GM13976 (cell line): ENCODE data around the gene HARS2.
"Not testable (repeated sequence)": the region's sequence is repeated elsewhere in the genome, so short reads cannot be mapped to it uniquely, and the experiment has no call there.

Experiments
- DNase-seq: peaks from one replicate; pipeline ENCODE4 v3.0.0; 2012; ENCODE audit warnings: low spot score
- in situ Hi-C: fragments of 300-500 bp; cut with MboI; formaldehyde crosslinking; loops from one replicate; pipeline ENCODE4 v1.12.0; 2022; ENCODE audit warnings: low sequenced_read_pairs, mixed read lengths, inconsistent platforms; ENCODE audit not compliant: unreplicated experiment
- TF ChIP-seq, protein P1 (sequence below): IDR thresholded peaks from 2 replicates; pipeline ENCODE4 v1.5.1; 2012; ENCODE audit warnings: borderline replicate concordance, mild to moderate bottlenecking; ENCODE audit not compliant: insufficient read depth; ENCODE audit errors: extremely low read depth, missing control alignments, control extremely low read depth

HARS2 gene

DNA sequence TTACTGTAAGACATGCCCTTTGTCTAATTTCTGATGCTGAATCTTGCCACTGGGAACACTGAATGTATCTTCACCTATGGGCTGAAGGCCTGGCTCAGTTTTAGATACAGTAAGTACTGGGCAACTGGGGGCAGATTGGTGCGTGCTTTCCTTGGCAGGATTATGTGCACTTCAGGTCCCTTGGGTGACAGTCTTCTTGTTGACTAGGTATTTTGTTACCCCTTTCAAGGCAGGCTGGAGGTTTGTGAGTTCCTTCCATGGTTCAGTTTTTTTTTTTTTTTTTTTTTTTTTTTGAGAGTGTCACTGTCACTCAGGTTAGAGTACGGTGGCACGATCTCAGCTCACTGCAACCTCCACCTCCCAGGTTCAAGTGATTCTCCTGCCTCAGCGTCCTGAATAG is 16.6 kb downstream of the HARS2 start:
- DNase-seq = no peak
- in situ Hi-C loops = loop anchor here (25.0 kb wide), 1 partner anchor 471 kb away; no protein-coding TSS in a partner anchor
- TF ChIP-seq, protein P1, sequence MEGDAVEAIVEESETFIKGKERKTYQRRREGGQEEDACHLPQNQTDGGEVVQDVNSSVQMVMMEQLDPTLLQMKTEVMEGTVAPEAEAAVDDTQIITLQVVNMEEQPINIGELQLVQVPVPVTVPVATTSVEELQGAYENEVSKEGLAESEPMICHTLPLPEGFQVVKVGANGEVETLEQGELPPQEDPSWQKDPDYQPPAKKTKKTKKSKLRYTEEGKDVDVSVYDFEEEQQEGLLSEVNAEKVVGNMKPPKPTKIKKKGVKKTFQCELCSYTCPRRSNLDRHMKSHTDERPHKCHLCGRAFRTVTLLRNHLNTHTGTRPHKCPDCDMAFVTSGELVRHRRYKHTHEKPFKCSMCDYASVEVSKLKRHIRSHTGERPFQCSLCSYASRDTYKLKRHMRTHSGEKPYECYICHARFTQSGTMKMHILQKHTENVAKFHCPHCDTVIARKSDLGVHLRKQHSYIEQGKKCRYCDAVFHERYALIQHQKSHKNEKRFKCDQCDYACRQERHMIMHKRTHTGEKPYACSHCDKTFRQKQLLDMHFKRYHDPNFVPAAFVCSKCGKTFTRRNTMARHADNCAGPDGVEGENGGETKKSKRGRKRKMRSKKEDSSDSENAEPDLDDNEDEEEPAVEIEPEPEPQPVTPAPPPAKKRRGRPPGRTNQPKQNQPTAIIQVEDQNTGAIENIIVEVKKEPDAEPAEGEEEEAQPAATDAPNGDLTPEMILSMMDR = no peak

GRCh38 chr5:140708787-140709186 is 17.5 kb downstream of the HARS2 start:
- in situ Hi-C loops = loop anchor here (25.0 kb wide), 1 partner anchor 471 kb away; no protein-coding TSS in a partner anchor
- not testable (repeated sequence) for DNase-seq

DNA sequence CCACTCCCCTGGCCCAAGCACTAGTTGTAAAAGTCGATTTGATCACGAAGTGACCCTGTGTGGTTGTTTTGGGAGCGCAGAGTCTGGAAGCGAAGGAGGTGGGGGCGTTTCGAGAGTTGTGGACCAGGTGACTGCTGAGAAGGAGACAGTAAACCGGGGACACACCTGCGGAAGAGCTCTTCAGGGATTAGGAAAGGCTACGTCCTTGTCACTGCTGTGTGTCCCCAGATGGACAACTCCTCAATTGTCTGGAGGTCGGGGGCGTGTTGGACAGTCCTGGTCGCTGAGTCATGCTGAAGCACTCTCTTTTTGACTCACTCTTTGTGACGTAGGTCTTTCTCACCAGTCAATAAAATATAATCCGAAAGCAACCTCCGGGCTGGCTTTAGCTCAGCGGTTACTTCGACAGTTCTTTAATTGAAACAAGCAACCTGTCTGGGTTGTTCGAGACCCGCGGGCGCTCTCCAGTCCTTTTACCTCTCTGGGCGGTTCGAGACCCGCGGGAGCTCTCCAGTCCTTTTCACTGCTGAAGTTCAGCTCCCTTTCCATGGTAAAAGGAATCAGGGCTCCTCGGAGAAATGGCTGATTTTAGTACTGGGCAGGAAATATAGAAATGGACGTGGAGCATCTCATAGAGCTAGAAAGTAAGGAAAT is 19.8 kb downstream of the HARS2 start:
- in situ Hi-C loops = loop anchor here (10.0 to 25.0 kb wide), 2 partner anchors 346 to 474 kb away; partner anchors contain the start of gene SLC4A9
- DNase-seq = peak; percentile 83
- TF ChIP-seq, protein P1 = no peak

DNA sequence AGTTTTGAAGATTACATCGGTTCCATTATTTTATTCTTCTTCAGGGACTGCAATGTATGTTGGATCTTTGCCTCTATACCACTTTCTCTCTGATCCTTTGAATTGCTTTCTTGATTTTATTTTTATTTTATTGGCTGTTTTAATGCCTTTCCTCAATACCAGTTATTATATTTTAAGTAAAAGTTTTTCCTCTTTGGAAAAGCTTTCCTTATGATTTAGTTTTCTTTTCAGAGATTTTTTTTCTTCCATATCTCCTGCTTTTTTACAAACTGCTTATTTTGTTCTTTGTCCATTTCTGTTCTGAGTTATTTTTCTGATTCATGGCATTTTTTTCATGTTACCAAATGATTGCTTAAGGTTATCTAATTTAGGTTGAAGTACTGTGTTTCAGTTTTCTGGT is 20.5 kb downstream of the HARS2 start:
- no peak for DNase-seq
- TF ChIP-seq, protein P1 = no peak
- in situ Hi-C loops = loop anchor here (10.0 to 25.0 kb wide), 2 partner anchors 347 to 474 kb away; partner anchors contain the start of gene SLC4A9

- TF ChIP-seq, protein P1 = no peak
- no peak for DNase-seq
- in situ Hi-C loops = loop anchor here (10.0 to 25.0 kb wide), 2 partner anchors 349 to 476 kb away; partner anchors contain the start of gene SLC4A9
These were observed 22.4 kb downstream of the HARS2 start for GRCh38 chr5:140713562-140714094.

- in situ Hi-C loops = loop anchor here (10.0 to 25.0 kb wide), 2 partner anchors 351 to 479 kb away; partner anchors contain the start of gene SLC4A9
- not testable (repeated sequence) for DNase-seq
These were observed 25.0 kb downstream of the HARS2 start for GRCh38 chr5:140716238-140716637.

DNA sequence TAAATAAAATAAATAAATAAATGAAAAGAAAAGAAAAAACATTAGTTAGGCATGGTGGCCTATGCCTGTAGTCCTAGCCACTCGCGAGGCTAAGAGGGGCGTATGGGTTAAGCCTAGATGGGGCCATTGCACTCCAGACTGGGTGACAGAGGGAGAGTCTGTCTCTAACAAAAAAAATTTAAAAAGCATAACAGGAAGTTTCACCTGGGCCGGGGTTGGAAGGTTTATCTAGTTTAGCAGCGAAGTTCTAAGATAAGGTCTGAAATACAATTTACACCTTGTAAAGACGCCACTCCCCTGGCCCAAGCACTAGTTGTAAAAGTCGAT is 27.0 kb downstream of the HARS2 start:
- in situ Hi-C loops = loop anchor here (10.0 to 25.0 kb wide), 2 partner anchors 353 to 481 kb away; partner anchors contain the start of gene SLC4A9
- DNase-seq = no peak

DNA sequence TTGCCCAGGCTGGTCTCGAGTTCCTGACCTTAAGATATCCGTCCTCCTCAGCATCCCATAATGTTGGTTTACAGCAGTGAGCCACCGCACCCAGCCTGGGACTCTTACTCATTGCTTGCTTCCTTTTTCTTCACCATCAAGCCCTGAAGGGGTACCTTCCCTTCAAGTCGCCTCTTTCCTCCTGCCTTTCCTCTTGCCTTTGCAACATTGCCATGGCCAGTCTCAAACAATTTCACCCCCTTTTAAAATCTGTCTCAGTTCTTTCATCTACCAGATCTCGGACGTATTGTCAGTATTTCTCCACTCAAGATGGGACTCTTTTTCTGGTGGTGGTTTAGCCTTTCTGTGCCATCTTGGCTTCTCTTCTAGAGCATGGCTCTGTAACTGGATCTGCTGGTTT is 29.5 kb downstream of the HARS2 start:
- in situ Hi-C loops = loop anchor here (25.0 kb wide), 1 partner anchor 483 kb away; no protein-coding TSS in a partner anchor

More for the DNA sequence above, 27.0 kb downstream of the HARS2 start:
- TF ChIP-seq, protein P1 = no peak

DNA sequence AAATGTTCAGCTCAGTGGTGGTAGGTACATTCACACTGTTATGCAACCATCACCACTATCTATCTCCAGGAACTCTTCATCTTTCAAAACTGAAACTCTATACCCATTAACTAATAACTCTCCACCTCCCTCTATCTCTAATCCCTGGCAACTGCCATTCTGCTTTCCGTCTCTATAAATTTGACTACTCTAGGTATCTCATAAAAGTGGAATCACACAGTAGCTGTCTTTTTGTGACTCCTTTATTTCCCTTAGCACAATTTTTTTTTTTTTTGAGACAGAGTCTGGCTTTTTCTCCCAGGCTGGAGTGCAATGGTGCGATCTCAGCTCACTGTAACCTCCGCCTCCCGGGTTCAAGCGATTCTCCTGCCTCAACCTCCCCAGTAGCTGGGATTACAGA is 30.1 kb downstream of the HARS2 start:
- DNase-seq = not testable (repeated sequence)
- in situ Hi-C loops = loop anchor here (25.0 kb wide), 1 partner anchor 484 kb away; no protein-coding TSS in a partner anchor

More for the DNA sequence above, 29.5 kb downstream of the HARS2 start:
- not testable (repeated sequence) for DNase-seq
